Smooth muscle cell (in vitro differentiated cells): ENCODE measurements around the gene HHIP. TPM values are rescaled to one million over a fixed set of nuclear protein-coding genes. Genes with fewer than 3 reads are reported as not detected.

ENCODE experiments used
- DNase-seq: peaks from one replicate; lab custom pipeline; 2025; ENCODE audit not compliant: unreplicated experiment; lab: John Stamatoyannopoulos, UW
- H2AFZ ChIP-seq: fragments of 200-600 bp; sonication (generic); 2 replicates; pipeline ENCODE4 v1.6.0; 2016; ENCODE audit warnings: antibody characterized with exemption, low read depth, mild to moderate bottlenecking
- H3F3A ChIP-seq: fragments of 200-600 bp; sonication (generic); 2 replicates; pipeline ENCODE4 v1.6.0; 2017; ENCODE audit warnings: antibody characterized with exemption, low read depth
- H3K27ac ChIP-seq: fragments of 200-600 bp; sonication (generic); 2 replicates; pipeline ENCODE4 v1.5.1; 2016; ENCODE audit warnings: low read depth, mild to moderate bottlenecking
- H3K27me3 ChIP-seq: fragments of 200-600 bp; sonication (generic); 2 replicates; pipeline ENCODE4 v1.6.1; 2016; ENCODE audit warnings: low read depth, mild to moderate bottlenecking
- H3K36me3 ChIP-seq: fragments of 200-600 bp; sonication (generic); 2 replicates; pipeline ENCODE4 v1.5.1; 2016; ENCODE audit warnings: low read depth
- H3K4me1 ChIP-seq: fragments of 200-600 bp; sonication (generic); 2 replicates; pipeline ENCODE4 v1.5.1; 2016; ENCODE audit warnings: low read depth
- H3K4me2 ChIP-seq: fragments of 200-600 bp; sonication (generic); 2 replicates; pipeline ENCODE4 v1.6.0; 2016; ENCODE audit warnings: mild to moderate bottlenecking
- H3K4me3 ChIP-seq: fragments of 200-600 bp; sonication (generic); 2 replicates; pipeline ENCODE4 v1.5.1; 2016; ENCODE audit warnings: mild to moderate bottlenecking
- H3K79me2 ChIP-seq: fragments of 200-600 bp; sonication (generic); 2 replicates; pipeline ENCODE4 v1.6.0; 2016; ENCODE audit warnings: low read depth, mild to moderate bottlenecking
- H3K9ac ChIP-seq: fragments of 200-600 bp; sonication (generic); 2 replicates; pipeline ENCODE4 v1.6.0; 2016; ENCODE audit warnings: low read depth
- H3K9me3 ChIP-seq: fragments of 200-600 bp; sonication (generic); replicated peaks from 2 replicates; pipeline ENCODE4 v1.5.1; 2016; ENCODE audit warnings: low read depth
- H4K20me1 ChIP-seq: fragments of 200-600 bp; sonication (generic); 2 replicates; pipeline ENCODE4 v1.6.0; 2016; ENCODE audit warnings: low read depth
- CTCF ChIP-seq: fragments of 200-600 bp; sonication (generic); IDR thresholded peaks from 2 replicates; pipeline ENCODE4 v1.5.1; 2017; ENCODE audit warnings: borderline replicate concordance, mild to moderate bottlenecking, antibody characterized with exemption; ENCODE audit not compliant: insufficient read depth, poor library complexity, severe bottlenecking
- WGBS: methylation state at CpG from one replicate; pipeline ENCODE4 v1.1.7; 2016; ENCODE audit warnings: low lambda C conversion rate; 5-methylcytosine and 5-hydroxymethylcytosine counted together
- polyA plus RNA-seq: library from polyadenylated mRNA; unstranded; fragments of >200 nt; fragmentation: Nextera tagmentation; extraction: Ambion mirVana; gene quantifications from 2 replicates; pipeline ENCODE4 v1.2.1, GENCODE V29; 2016
- total RNA-seq: library from RNA; depleted of rRNA; stranded (reverse); fragments of >200 nt; gene quantifications from 2 replicates; pipeline ENCODE4 v1.2.3, GENCODE V29; 2014

Gene HHIP
- total and polyA plus RNA-seq, 2 experiments from 2014 or later: 0.67 to 0.96 TPM

GRCh38 chr4:144656850-144657249 is 10.9 kb downstream of the HHIP start:
- Histone ChIP-seq H2AFZ (no peak overlapping the region), H3K36me3 (no peaks in the 10 kb centered on the region), H3K9me3 (no peaks in the 10 kb centered on the region), H3K4me3 (no peak overlapping the region), H3K79me2 (no peaks in the 10 kb centered on the region), H3K4me2 (no peak overlapping the region), H4K20me1 (no peaks in the 10 kb centered on the region), H3K4me1 (no peaks in the 10 kb centered on the region), H3K27me3 (no peaks in the 10 kb centered on the region), H3K27ac (no peak overlapping the region), H3F3A (no peaks in the 10 kb centered on the region), H3K9ac (no peak overlapping the region)
- WGBS: 83% methylated on average over 2 of the region's 2 CpGs
- no peak for DNase-seq
- no peak for TF ChIP-seq CTCF

GRCh38 chr4:144658015-144658567 is 12.1 kb downstream of the HHIP start:
- Histone ChIP-seq H3K27me3 (no peaks in the 10 kb centered on the region), H3K9ac (no peak overlapping the region), H3F3A (no peaks in the 10 kb centered on the region), H3K4me3 (no peak overlapping the region), H3K4me2 (no peak overlapping the region), H3K36me3 (no peaks in the 10 kb centered on the region), H2AFZ (no peak overlapping the region), H4K20me1 (no peaks in the 10 kb centered on the region), H3K79me2 (no peaks in the 10 kb centered on the region), H3K27ac (no peak overlapping the region), H3K4me1 (no peaks in the 10 kb centered on the region), H3K9me3 (no peaks in the 10 kb centered on the region)
- 98% methylated on average over 8 of the region's 8 CpGs for WGBS
- no peak for TF ChIP-seq CTCF
- no peak for DNase-seq

- H3K27ac ChIP-seq: peak overlapping the region; percentile 8
- peak overlapping the region; percentile 16 for H3K4me2 ChIP-seq
- TF ChIP-seq CTCF: no peak
- no peak overlapping the region for H3K4me3 ChIP-seq
- H3K9me3 ChIP-seq: no peaks in the 10 kb centered on the region
- H3K27me3 ChIP-seq: no peaks in the 10 kb centered on the region
- no peaks in the 10 kb centered on the region for H3F3A ChIP-seq
- H3K36me3 ChIP-seq: no peaks in the 10 kb centered on the region
- no peak overlapping the region for H2AFZ ChIP-seq
- no peaks in the 10 kb centered on the region for H3K4me1 ChIP-seq
- WGBS: 0% methylated on average over 1 of the region's 1 CpG
- H4K20me1 ChIP-seq: no peaks in the 10 kb centered on the region
- no peaks in the 10 kb centered on the region for H3K79me2 ChIP-seq
- H3K9ac ChIP-seq: no peak overlapping the region
- DNase-seq: no peak
These were observed 12.9 kb downstream of the HHIP start for GRCh38 chr4:144658903-144659302.

- no peak overlapping the region for H3K4me3 ChIP-seq
- no peak for DNase-seq
- no peaks in the 10 kb centered on the region for H3F3A ChIP-seq
- H3K9me3 ChIP-seq: no peaks in the 10 kb centered on the region
- H3K27ac ChIP-seq: peak overlapping the region; percentile 8
- H3K79me2 ChIP-seq: no peaks in the 10 kb centered on the region
- no peak for TF ChIP-seq CTCF
- H3K4me2 ChIP-seq: peak overlapping the region; percentile 16
- no peak overlapping the region for H3K9ac ChIP-seq
- WGBS: 55% methylated on average over 5 of the region's 5 CpGs
- no peaks in the 10 kb centered on the region for H3K4me1 ChIP-seq
- peaks cover 5% of the 10 kb centered on the region for H3K27me3 ChIP-seq
- no peak overlapping the region for H2AFZ ChIP-seq
- no peaks in the 10 kb centered on the region for H3K36me3 ChIP-seq
- no peaks in the 10 kb centered on the region for H4K20me1 ChIP-seq
These were observed 13.5 kb downstream of the HHIP start for GRCh38 chr4:144659447-144659846.
